Immature natural killer cell (primary cell): Measurements from ENCODE around the gene NOXA1. TPM values are rescaled to one million over a fixed set of nuclear protein-coding genes. Genes with fewer than 3 reads are reported as not detected.

Experiments
- DNase-seq, 3 donors: peaks; one replicate each; pipeline ENCODE4 v3.0.0; 2022; ENCODE audit warnings: mixed read lengths in 1 of 3
- H3K27ac Mint-ChIP-seq, 6 donors: one replicate each; pipeline ENCODE4 v1.8.0; 2020; ENCODE audit warnings: mixed read lengths in 6 of 6, mild to moderate bottlenecking in 5 of 6, inconsistent platforms in 4 of 6, moderate library complexity in 3 of 6
- H3K27me3 Mint-ChIP-seq, 3 donors: one replicate each; pipeline ENCODE4 v1.8.0; 2020 to 2021; ENCODE audit warnings: low read depth in 3 of 3, mild to moderate bottlenecking in 3 of 3, mixed read lengths in 3 of 3, moderate library complexity in 3 of 3, inconsistent platforms in 1 of 3
- H3K36me3 Mint-ChIP-seq, 3 donors: one replicate each; pipeline ENCODE4 v1.8.0; 2020; ENCODE audit warnings: mixed read lengths in 3 of 3, inconsistent platforms in 2 of 3, mild to moderate bottlenecking in 2 of 3
- H3K4me1 Mint-ChIP-seq, 2 donors: one replicate each; pipeline ENCODE4 v1.8.0; 2020; ENCODE audit warnings: inconsistent platforms in 2 of 2, mild to moderate bottlenecking in 2 of 2, mixed read lengths in 2 of 2, moderate library complexity in 1 of 2
- H3K4me3 Mint-ChIP-seq, 5 donors: one replicate each; pipeline ENCODE4 v1.8.0; 2020; ENCODE audit warnings: mild to moderate bottlenecking in 5 of 5, mixed read lengths in 5 of 5, inconsistent platforms in 3 of 5, moderate library complexity in 3 of 5
- H3K9me3 Mint-ChIP-seq, 6 donors: one replicate each; pipeline ENCODE4 v1.8.0; 2020; ENCODE audit warnings: mild to moderate bottlenecking in 6 of 6, mixed read lengths in 6 of 6, inconsistent platforms in 4 of 6, moderate library complexity in 3 of 6
- polyA plus RNA-seq, 3 donors: library from polyadenylated mRNA; unstranded; fragments of 300-500 nt; fragmentation: Illumina TruSeq; gene quantifications; one replicate each; pipeline ENCODE4 v1.2.3, GENCODE V29; 2021

The NOXA1 gene
- polyA plus RNA-seq, 3 donors from 2014 or later = 1.2 to 2.1 (median 1.4) TPM

GRCh38 chr9:137430723-137431415 lies 7.7 kb downstream of the NOXA1 start:
- Mint-ChIP-seq H3K9me3 (no peaks in the 10 kb centered on the region), H3K27me3 (peaks cover 0 to 2% (median 1%) of the 10 kb centered on the region in 3 donors)
- no peak for DNase-seq

DNA sequence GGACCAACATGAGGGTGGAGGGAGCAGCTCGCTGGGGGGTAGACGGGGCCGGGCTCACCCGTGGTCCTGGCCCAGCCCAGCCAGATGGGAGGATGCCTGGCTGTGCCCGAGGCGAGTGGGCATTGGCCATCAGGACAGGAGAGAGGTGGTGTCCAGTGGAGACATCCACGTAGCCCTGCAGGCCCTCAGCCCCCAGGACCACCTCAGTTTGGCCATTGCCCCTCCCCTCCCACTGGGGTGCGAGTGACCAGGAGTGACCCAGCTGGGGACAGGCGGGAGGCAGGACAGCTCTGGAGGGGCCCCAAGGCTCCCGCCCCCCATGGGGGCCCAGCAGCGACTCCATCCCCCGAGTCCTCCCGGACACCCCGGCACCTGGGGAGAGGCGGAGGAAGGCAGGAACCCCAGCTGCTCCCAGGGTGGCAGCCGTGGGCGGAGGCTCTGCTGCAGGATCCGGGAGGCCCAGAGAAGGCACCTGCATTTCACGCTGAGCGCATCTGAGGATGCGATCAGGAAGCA lies 8.3 kb downstream of the NOXA1 start:
- Mint-ChIP-seq H3K27me3 (peaks cover 0 to 2% (median 1%) of the 10 kb centered on the region in 3 donors), H3K4me3 (no peak overlapping the region), H3K4me1 (peaks cover 0 to 4% of the 10 kb centered on the region in 2 donors), H3K36me3 (no peaks in the 10 kb centered on the region), H3K9me3 (no peaks in the 10 kb centered on the region), H3K27ac (no peak overlapping the region)
- no peak for DNase-seq

More at GRCh38 chr9:137430723-137431415, 7.7 kb downstream of the NOXA1 start:
- no peaks in the 10 kb centered on the region for H3K36me3 Mint-ChIP-seq
- H3K4me3 Mint-ChIP-seq = no peak overlapping the region
- no peak overlapping the region for H3K27ac Mint-ChIP-seq
- peaks cover 0 to 4% of the 10 kb centered on the region in 2 donors for H3K4me1 Mint-ChIP-seq

DNA sequence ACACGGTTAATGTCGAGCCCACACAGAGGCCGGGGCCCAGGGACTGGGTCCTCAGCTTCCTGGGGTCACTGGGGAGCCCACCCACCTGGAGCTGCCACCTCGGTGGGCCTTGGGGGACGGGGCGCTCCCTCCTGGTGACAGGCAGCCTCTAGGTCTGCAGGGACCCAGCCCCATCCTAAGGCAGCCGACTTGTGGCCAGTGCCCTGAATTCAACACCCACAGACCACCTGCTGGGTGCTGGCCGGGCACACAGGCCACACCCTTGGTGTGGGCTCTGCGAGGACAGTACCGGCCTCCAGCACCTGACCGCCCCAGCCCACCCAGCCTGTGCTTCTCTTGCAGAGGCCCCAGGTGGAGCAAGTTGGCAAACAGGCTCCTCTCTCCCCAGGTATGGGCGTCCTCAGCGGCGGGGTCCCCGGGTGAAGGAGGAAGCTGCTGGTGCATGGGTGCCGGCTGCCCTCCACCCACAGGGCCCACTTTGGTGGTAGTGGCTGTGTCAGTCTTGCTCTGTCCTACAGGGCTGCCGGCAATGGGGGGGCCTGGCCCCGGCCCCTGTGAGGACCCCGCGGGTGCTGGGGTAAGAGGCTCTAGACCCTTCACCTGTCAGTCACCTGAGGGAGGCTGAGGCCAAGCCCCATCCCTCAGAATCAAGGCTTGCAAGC lies 9.6 kb downstream of the NOXA1 start:
- H3K4me3 Mint-ChIP-seq = no peak overlapping the region
- peaks cover 0 to 4% of the 10 kb centered on the region in 2 donors for H3K4me1 Mint-ChIP-seq
- H3K36me3 Mint-ChIP-seq = no peaks in the 10 kb centered on the region
- no peaks in the 10 kb centered on the region for H3K9me3 Mint-ChIP-seq
- peaks cover 0 to 1% (median 0%) of the 10 kb centered on the region in 3 donors for H3K27me3 Mint-ChIP-seq
- DNase-seq = no peak
- no peak overlapping the region for H3K27ac Mint-ChIP-seq

DNA sequence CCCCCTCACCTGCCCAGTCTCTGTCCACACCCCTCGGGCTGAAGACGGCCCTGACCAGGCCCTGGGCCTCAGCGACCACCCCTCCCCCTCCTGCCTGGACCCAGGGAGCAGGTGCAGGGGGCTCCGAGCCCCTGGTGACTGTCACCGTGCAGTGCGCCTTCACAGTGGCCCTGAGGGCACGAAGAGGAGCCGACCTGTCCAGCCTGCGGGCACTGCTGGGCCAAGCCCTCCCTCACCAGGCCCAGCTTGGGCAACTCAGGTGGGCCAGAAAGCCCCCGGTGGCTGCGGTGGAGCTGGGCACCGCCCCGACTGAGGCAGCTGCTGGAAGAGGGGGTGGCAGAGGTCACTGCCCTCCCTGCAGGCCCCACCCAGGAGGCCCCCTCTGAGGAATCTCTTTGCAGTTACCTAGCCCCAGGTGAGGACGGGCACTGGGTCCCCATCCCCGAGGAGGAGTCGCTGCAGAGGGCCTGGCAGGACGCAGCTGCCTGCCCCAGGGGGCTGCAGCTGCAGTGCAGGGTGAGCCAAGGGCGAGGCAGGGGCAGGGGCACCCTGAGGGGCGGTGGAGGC lies 10.2 kb downstream of the NOXA1 start:
- Mint-ChIP-seq H3K27me3 (peaks cover 0 to under 1% (median 0%) of the 10 kb centered on the region in 3 donors), H3K27ac (no peak overlapping the region), H3K4me3 (no peak overlapping the region), H3K9me3 (no peaks in the 10 kb centered on the region), H3K36me3 (no peaks in the 10 kb centered on the region), H3K4me1 (peaks cover 0 to 4% of the 10 kb centered on the region in 2 donors)
- no peak for DNase-seq

- no peaks in the 10 kb centered on the region for H3K36me3 Mint-ChIP-seq
- H3K4me3 Mint-ChIP-seq = peak overlapping the region in 1 of 5 donors; percentile 36
- H3K27me3 Mint-ChIP-seq = no peaks in the 10 kb centered on the region
- H3K4me1 Mint-ChIP-seq = peaks cover 0 to 4% of the 10 kb centered on the region in 2 donors
- no peak for DNase-seq
- no peak overlapping the region for H3K27ac Mint-ChIP-seq
- no peaks in the 10 kb centered on the region for H3K9me3 Mint-ChIP-seq
Observed at GRCh38 chr9:137433916-137434431, 10.8 kb downstream of the NOXA1 start.

GRCh38 chr9:137434498-137435380 lies 11.5 kb downstream of the NOXA1 start:
- H3K4me1 Mint-ChIP-seq = peaks cover 0 to 4% of the 10 kb centered on the region in 2 donors
- no peaks in the 10 kb centered on the region for H3K36me3 Mint-ChIP-seq
- no peaks in the 10 kb centered on the region for H3K9me3 Mint-ChIP-seq
- peak overlapping the region in 1 of 5 donors; percentile 36 for H3K4me3 Mint-ChIP-seq
- peaks cover 0 to 1% (median 0%) of the 10 kb centered on the region in 3 donors for H3K27me3 Mint-ChIP-seq
- DNase-seq = peak; percentile 48 to 52 (median 48)
- H3K27ac Mint-ChIP-seq = no peak overlapping the region

GRCh38 chr9:137435381-137435891 lies 12.2 kb downstream of the NOXA1 start:
- Mint-ChIP-seq H3K27ac (no peak overlapping the region), H3K4me3 (no peak overlapping the region), H3K9me3 (no peaks in the 10 kb centered on the region), H3K36me3 (no peaks in the 10 kb centered on the region), H3K4me1 (peaks cover 0 to 4% of the 10 kb centered on the region in 2 donors), H3K27me3 (peaks cover 0 to 1% (median 0%) of the 10 kb centered on the region in 3 donors)
- no peak for DNase-seq

DNA sequence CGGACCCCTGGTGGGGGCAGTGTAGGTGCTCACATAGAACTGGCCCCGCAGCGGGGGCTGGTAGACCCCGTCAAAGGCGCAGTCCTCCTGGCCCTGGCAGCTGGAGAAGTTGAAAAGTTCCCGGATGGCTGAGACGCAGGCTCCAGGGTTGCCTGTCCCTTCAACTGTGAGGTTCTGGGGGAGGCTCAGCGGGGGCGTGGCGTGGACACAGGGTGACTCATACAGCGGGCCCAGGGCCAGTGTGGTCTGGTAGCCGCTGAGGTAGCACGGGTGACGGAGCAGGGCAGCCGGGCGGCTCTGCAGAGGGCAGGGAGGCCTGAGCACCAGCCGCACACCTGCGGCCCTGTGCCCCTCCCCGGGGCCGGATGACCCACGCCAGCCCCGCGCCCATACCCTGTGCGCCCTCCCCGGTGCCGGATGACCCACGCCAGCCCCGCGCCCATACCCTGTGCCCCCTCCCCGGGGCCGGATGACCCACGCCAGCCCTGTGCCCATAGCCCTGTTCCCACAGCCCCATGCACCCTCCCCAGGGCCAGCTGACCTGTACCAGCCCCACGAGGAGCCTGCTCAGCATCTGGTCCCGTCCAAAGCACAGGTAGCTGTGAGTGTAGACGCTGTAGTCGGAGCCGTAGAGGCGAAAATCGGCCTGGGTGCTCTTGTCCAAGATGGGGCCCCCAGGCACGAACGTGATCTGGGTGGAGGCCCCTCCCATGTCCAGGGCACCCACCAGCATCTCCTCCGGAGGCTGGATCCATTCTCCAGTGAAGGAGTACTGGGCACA lies 13.0 kb downstream of the NOXA1 start:
- no peak overlapping the region for H3K27ac Mint-ChIP-seq
- H3K27me3 Mint-ChIP-seq = peaks cover 0 to 1% (median 0%) of the 10 kb centered on the region in 3 donors
- peaks cover 0 to 4% of the 10 kb centered on the region in 2 donors for H3K4me1 Mint-ChIP-seq
- H3K4me3 Mint-ChIP-seq = no peak overlapping the region
- H3K9me3 Mint-ChIP-seq = no peaks in the 10 kb centered on the region
- H3K36me3 Mint-ChIP-seq = no peaks in the 10 kb centered on the region
- no peak for DNase-seq

- Mint-ChIP-seq H3K4me1 (peaks cover 4 to 6% of the 10 kb centered on the region in 2 donors), H3K36me3 (peaks cover 0 to 2% (median 0%) of the 10 kb centered on the region in 3 donors), H3K27me3 (peaks cover 1% of the 10 kb centered on the region in 3 donors), H3K9me3 (no peaks in the 10 kb centered on the region), H3K27ac (no peak overlapping the region), H3K4me3 (no peak overlapping the region)
- DNase-seq = no peak
Observed at GRCh38 chr9:137436761-137437600, 13.8 kb downstream of the NOXA1 start.

GRCh38 chr9:137437691-137438590 lies 14.7 kb downstream of the NOXA1 start:
- H3K4me1 Mint-ChIP-seq = peaks cover 6 to 8% of the 10 kb centered on the region in 2 donors
- peaks cover 0 to 3% (median 0%) of the 10 kb centered on the region in 3 donors for H3K36me3 Mint-ChIP-seq
- no peak for DNase-seq
- peaks cover 1 to 8% (median 5%) of the 10 kb centered on the region in 3 donors for H3K27me3 Mint-ChIP-seq
- no peak overlapping the region for H3K27ac Mint-ChIP-seq
- no peaks in the 10 kb centered on the region for H3K9me3 Mint-ChIP-seq
- H3K4me3 Mint-ChIP-seq = no peak overlapping the region

- Mint-ChIP-seq H3K36me3 (peaks cover 0 to 3% (median 0%) of the 10 kb centered on the region in 3 donors), H3K27me3 (peaks cover 1 to 13% (median 5%) of the 10 kb centered on the region in 3 donors), H3K9me3 (no peaks in the 10 kb centered on the region), H3K27ac (no peak overlapping the region), H3K4me1 (peaks cover 6 to 8% of the 10 kb centered on the region in 2 donors), H3K4me3 (no peak overlapping the region)
- DNase-seq = no peak
Observed at GRCh38 chr9:137438591-137439157, 15.5 kb downstream of the NOXA1 start.
